SK-MEL-5 (cell line): Measurements from ENCODE around the gene PKN1. TPM values are rescaled to one million over a fixed set of nuclear protein-coding genes. Genes with fewer than 3 reads are reported as not detected.
"Not testable (repeated sequence)": the region's sequence is repeated elsewhere in the genome, so short reads cannot be mapped to it uniquely, and the experiment has no call there.

ENCODE experiments used
- DNase-seq: peaks from one replicate; pipeline ENCODE4 v3.0.0-alpha.2; 2016; ENCODE audit warnings: low read depth, low spot score
- in situ Hi-C: cut with HindIII; loops from 2 replicates; pipeline ENCODE4 v1.10.0; 2016; ENCODE audit warnings: low sequenced_read_pairs, high pct_unique_total_duplicates, low pct_unique_long_range_greater_than_20kb
- total RNA-seq: library from RNA; depleted of rRNA; stranded (reverse); fragments of >200 nt; shearing (Covaris generic); gene quantifications from 2 replicates; pipeline ENCODE4 v1.2.3, GENCODE V29; 2014

The PKN1 gene
- total RNA-seq, 1 experiment from 2014 or later: 31.1 TPM

GRCh38 chr19:14494411-14494810 is 61.3 kb downstream of the PKN1 start:
- in situ Hi-C loops: no loop called here

GRCh38 chr19:14494910-14495671 is 62.0 kb downstream of the PKN1 start:
- in situ Hi-C loops: no loop called here
- no peak for DNase-seq

More at GRCh38 chr19:14494411-14494810, 61.3 kb downstream of the PKN1 start:
- DNase-seq: no peak

GRCh38 chr19:14495672-14496028 is 62.5 kb downstream of the PKN1 start:
- in situ Hi-C loops: no loop called here
- DNase-seq: no peak

GRCh38 chr19:14496029-14496833 is 63.1 kb downstream of the PKN1 start, which contains the start of gene GIPC1:
Gene GIPC1 (minus strand): TSS chr19:14496127. CDS start chr19:14482976, 13,151 bp downstream.
- peak; percentile 96 for DNase-seq
- in situ Hi-C loops: no loop called here

- no peak for DNase-seq
- in situ Hi-C loops: no loop called here
Observed at GRCh38 chr19:14496834-14497227, 63.7 kb downstream of the PKN1 start.

- DNase-seq: peak; percentile 50
- in situ Hi-C loops: no loop called here
Observed at GRCh38 chr19:14497228-14497921, 64.3 kb downstream of the PKN1 start.

- DNase-seq: no peak
- in situ Hi-C loops: no loop called here
Observed at GRCh38 chr19:14502334-14503092, 69.4 kb downstream of the PKN1 start.

GRCh38 chr19:14503285-14503684 is 70.2 kb downstream of the PKN1 start:
- in situ Hi-C loops: no loop called here
- DNase-seq: no peak

- DNase-seq, in situ Hi-C loops: not testable (repeated sequence)
Observed at GRCh38 chr19:14504575-14504974, 71.5 kb downstream of the PKN1 start.

GRCh38 chr19:14505488-14506239 is 72.6 kb downstream of the PKN1 start:
- peak; percentile 63 for DNase-seq
- in situ Hi-C loops: no loop called here

- in situ Hi-C loops: no loop called here
- no peak for DNase-seq
Observed at GRCh38 chr19:14507704-14508542, 74.8 kb downstream of the PKN1 start.

GRCh38 chr19:14510311-14511228 is 77.5 kb downstream of the PKN1 start:
- in situ Hi-C loops: no loop called here
- DNase-seq: no peak

- in situ Hi-C loops: no loop called here
- peak; percentile 36 for DNase-seq
Observed at GRCh38 chr19:14511229-14511593, 78.1 kb downstream of the PKN1 start.

GRCh38 chr19:14512406-14512961 is 79.4 kb downstream of the PKN1 start:
- in situ Hi-C loops: no loop called here

More at GRCh38 chr19:14512406-14512961, 79.4 kb downstream of the PKN1 start:
- DNase-seq: no peak
